ENCODE measurements around the gene OGDHL.

DNA sequence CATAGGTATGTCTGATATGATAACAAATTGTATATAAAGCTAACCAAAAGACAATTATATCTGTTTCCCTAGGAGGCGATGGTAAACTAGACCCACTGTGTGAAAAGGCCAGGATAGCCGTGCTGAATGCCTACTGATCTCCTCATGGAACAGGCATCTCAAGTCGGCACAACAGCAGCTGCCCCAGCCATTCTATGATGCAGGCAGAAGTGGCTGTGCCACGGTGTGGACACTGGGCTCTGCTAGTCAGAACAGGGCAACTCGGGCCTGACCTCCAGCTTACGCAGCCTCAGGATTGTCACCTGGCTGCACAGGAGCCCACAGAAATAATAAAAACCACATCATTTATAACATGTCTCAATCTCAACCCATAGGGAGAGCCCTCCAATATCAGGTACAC is 67.7 kb downstream of the OGDHL start:
- no peak for TF ChIP-seq GATA1 (IDR thresholded peaks at IDR 0.05; ENCODE audit: low read depth, low read length)
- no peak for TF ChIP-seq POLR2A (IDR thresholded peaks at IDR 0.05; ENCODE audit: low read length)
